HEK293 (cell line): Measurements from ENCODE around the gene PRR33.

Experiments used
- CTCF ChIA-PET: fragments of 350-600 bp; formaldehyde crosslinking; extraction: SDS; loops from one replicate; lab custom pipeline; 2021; ENCODE audit warnings: antibody characterized with exemption; lab: Yijun Ruan, JAX
- POLR2A ChIA-PET: fragments of 300-600 bp; formaldehyde crosslinking; extraction: SDS; loops from one replicate; lab custom pipeline; 2020; ENCODE audit warnings: antibody characterized with exemption, inconsistent platforms; lab: Yijun Ruan, JAX
- H3K27ac ChIP-seq: fragments of 200-500 bp; sonication (Bioruptor generic); 2 replicates; pipeline ENCODE4 v1.5.1; 2014; ENCODE audit warnings: low read depth, low read length, control low read depth, inconsistent platforms; ENCODE audit errors: extremely low read depth
- H3K36me3 ChIP-seq, 2 experiments: fragments of 200-500 bp in 1 of 2; sonication (Bioruptor generic) in 1 of 2; 1 replicate in 1 of 2; 2 replicates in 1 of 2; pipeline ENCODE4 v1.5.1; 2014 to 2017; ENCODE audit warnings: inconsistent platforms in 2 of 2, low read length in 2 of 2; ENCODE audit not compliant: control insufficient read depth in 2 of 2, insufficient read depth in 1 of 2
- H3K4me1 ChIP-seq: fragments of 200-500 bp; sonication (Bioruptor generic); 2 replicates; pipeline ENCODE4 v1.5.1; 2014; ENCODE audit warnings: mild to moderate bottlenecking, low read length, inconsistent platforms; ENCODE audit not compliant: control insufficient read depth, insufficient read depth
- H3K4me3 ChIP-seq: 2 replicates; pipeline ENCODE4 v1.5.1; 2011; ENCODE audit warnings: low read depth, mild to moderate bottlenecking, control low read depth, low read length, moderate library complexity
- H3K9me3 ChIP-seq: fragments of 200-500 bp; sonication (Bioruptor generic); 2 replicates; pipeline ENCODE4 v1.5.1; 2014; ENCODE audit warnings: low read depth, low read length, inconsistent platforms; ENCODE audit not compliant: control insufficient read depth, insufficient read depth
- KLF10 ChIP-seq: fragments of 450-650 bp; IDR thresholded peaks from 2 replicates; pipeline ENCODE4 v1.5.1; 2018; ENCODE audit warnings: missing biosample characterization, mild to moderate bottlenecking, missing genetic modification characterization
- SP3 ChIP-seq: fragments of 450-650 bp; formaldehyde crosslinking; IDR thresholded peaks from 2 replicates; pipeline ENCODE4 v1.5.1; 2016; ENCODE audit warnings: missing biosample characterization, missing genetic modification characterization
- ZBTB10 ChIP-seq: fragments of 450-650 bp; formaldehyde crosslinking; IDR thresholded peaks from 2 replicates; pipeline ENCODE4 v1.5.1; 2016; ENCODE audit warnings: missing biosample characterization, missing genetic modification characterization
- ZBTB20 ChIP-seq: fragments of 450-650 bp; formaldehyde crosslinking; IDR thresholded peaks from 2 replicates; pipeline ENCODE4 v1.5.1; 2016; ENCODE audit warnings: missing biosample characterization, missing genetic modification characterization
- ZBTB8A ChIP-seq: fragments of 450-650 bp; formaldehyde crosslinking; IDR thresholded peaks from 2 replicates; pipeline ENCODE4 v1.5.1; 2016; ENCODE audit warnings: missing biosample characterization, missing genetic modification characterization
- ZNF10 ChIP-seq: fragments of 450-650 bp; formaldehyde crosslinking; IDR thresholded peaks from 2 replicates; pipeline ENCODE4 v1.5.1; 2017; ENCODE audit warnings: missing biosample characterization, missing genetic modification characterization
- ZNF133 ChIP-seq: fragments of 450-650 bp; formaldehyde crosslinking; IDR thresholded peaks from 2 replicates; pipeline ENCODE4 v1.5.1; 2016; ENCODE audit warnings: missing biosample characterization, missing genetic modification characterization
- ZNF138 ChIP-seq: fragments of 450-650 bp; formaldehyde crosslinking; IDR thresholded peaks from 2 replicates; pipeline ENCODE4 v1.5.1; 2016; ENCODE audit warnings: missing biosample characterization, missing genetic modification characterization, borderline replicate concordance
- ZNF175 ChIP-seq: fragments of 450-650 bp; formaldehyde crosslinking; IDR thresholded peaks from 2 replicates; pipeline ENCODE4 v1.5.1; 2016; ENCODE audit warnings: missing biosample characterization, missing genetic modification characterization
- ZNF248 ChIP-seq: fragments of 450-650 bp; formaldehyde crosslinking; IDR thresholded peaks from 2 replicates; pipeline ENCODE4 v1.5.1; 2017; ENCODE audit warnings: missing biosample characterization, missing genetic modification characterization
- ZNF449 ChIP-seq: fragments of 450-650 bp; formaldehyde crosslinking; IDR thresholded peaks from 2 replicates; pipeline ENCODE4 v1.5.1; 2017; ENCODE audit warnings: missing biosample characterization, mild to moderate bottlenecking, missing genetic modification characterization, moderate library complexity
- ZNF600 ChIP-seq: fragments of 450-650 bp; formaldehyde crosslinking; IDR thresholded peaks from 2 replicates; pipeline ENCODE4 v1.5.1; 2016; ENCODE audit warnings: missing biosample characterization, missing genetic modification characterization
- ZNF629 ChIP-seq: fragments of 450-650 bp; formaldehyde crosslinking; IDR thresholded peaks from 2 replicates; pipeline ENCODE4 v1.5.1; 2017; ENCODE audit warnings: missing biosample characterization, missing genetic modification characterization
- ZNF654 ChIP-seq: fragments of 450-650 bp; formaldehyde crosslinking; IDR thresholded peaks from 2 replicates; pipeline ENCODE4 v1.5.1; 2016; ENCODE audit warnings: low read depth, missing biosample characterization, missing genetic modification characterization
- ZNF76 ChIP-seq: fragments of 450-650 bp; formaldehyde crosslinking; IDR thresholded peaks from 2 replicates; pipeline ENCODE4; 2016; ENCODE audit warnings: low read depth, missing biosample characterization, missing genetic modification characterization, borderline replicate concordance
- ZNF768 ChIP-seq: fragments of 450-650 bp; formaldehyde crosslinking; IDR thresholded peaks from 2 replicates; pipeline ENCODE4 v1.5.1; 2018; ENCODE audit warnings: missing biosample characterization, mild to moderate bottlenecking, missing genetic modification characterization
- TF ChIP-seq, protein P1 (sequence below): fragments of 450-650 bp; formaldehyde crosslinking; IDR thresholded peaks from 2 replicates; pipeline ENCODE4 v1.5.1; 2016; ENCODE audit warnings: missing biosample characterization, missing genetic modification characterization
- TF ChIP-seq, protein P2 (sequence below): fragments of 450-650 bp; formaldehyde crosslinking; conservative IDR thresholded peaks from 2 replicates; pipeline ENCODE4 v1.5.1; 2016; ENCODE audit warnings: low read depth, missing biosample characterization, missing genetic modification characterization
- TF ChIP-seq, protein P3 (sequence below): fragments of 450-650 bp; formaldehyde crosslinking; IDR thresholded peaks from 2 replicates; pipeline ENCODE4 v1.5.1; 2016; ENCODE audit warnings: missing biosample characterization, missing genetic modification characterization

Gene PRR33

DNA sequence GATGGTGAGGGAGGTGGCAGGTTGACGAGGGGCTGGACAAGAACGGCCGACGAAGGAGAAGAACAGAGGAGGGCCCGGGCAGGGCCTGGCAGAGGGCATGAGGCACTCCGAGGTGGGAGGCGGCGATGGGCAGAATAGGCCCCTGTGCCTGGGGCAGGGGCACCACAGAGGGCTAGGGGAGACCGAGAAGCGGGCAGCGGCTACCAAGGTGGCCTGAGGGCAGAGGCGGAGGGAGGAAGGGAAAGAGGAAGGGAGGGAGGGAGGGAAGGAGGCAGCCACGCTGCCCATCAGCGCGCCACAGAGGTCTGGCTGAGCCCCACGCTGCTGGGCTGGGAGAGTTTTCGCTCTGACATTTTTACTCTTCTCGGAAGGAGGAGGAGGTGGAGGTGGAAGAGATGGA is 27.5 kb downstream of the PRR33 start (continued):
- TF ChIP-seq SP3 (tag by site-specific recombination) (no peak), KLF10 (tag by site-specific recombination) (no peak), ZNF654 (tag by site-specific recombination) (no peak), ZNF10 (tag by site-specific recombination) (no peak), ZBTB20 (tag by site-specific recombination) (no peak), ZNF768 (no peak), ZNF629 (tag by site-specific recombination) (no peak), ZNF175 (tag by site-specific recombination) (no peak), ZNF138 (no peak)
- TF ChIP-seq, protein P1, sequence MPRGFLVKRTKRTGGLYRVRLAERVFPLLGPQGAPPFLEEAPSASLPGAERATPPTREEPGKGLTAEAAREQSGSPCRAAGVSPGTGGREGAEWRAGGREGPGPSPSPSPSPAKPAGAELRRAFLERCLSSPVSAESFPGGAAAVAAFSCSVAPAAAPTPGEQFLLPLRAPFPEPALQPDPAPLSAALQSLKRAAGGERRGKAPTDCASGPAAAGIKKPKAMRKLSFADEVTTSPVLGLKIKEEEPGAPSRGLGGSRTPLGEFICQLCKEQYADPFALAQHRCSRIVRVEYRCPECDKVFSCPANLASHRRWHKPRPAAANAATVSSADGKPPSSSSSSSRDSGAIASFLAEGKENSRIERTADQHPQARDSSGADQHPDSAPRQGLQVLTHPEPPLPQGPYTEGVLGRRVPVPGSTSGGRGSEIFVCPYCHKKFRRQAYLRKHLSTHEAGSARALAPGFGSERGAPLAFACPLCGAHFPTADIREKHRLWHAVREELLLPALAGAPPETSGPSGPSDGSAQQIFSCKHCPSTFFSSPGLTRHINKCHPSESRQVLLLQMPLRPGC (tag by site-specific recombination): no peak
- TF ChIP-seq, all 188 proteins: peak for 0

- H3K36me3 ChIP-seq: no peaks in the 10 kb centered on the region
- TF ChIP-seq ZNF133 (tag by site-specific recombination) (no peak), ZNF449 (tag by site-specific recombination) (peak; percentile 100), ZNF76 (tag by site-specific recombination) (peak; percentile 28; the same call in 1 of the 2 replicates), ZNF248 (tag by site-specific recombination) (no peak), ZBTB8A (tag by site-specific recombination) (peak; percentile 59; the same call in 1 of the 2 replicates), ZNF600 (tag by site-specific recombination) (0 out of 2 replicates have a peak, but pooled peaks have one; percentile 46), ZBTB10 (0 out of 2 replicates have a peak, but pooled peaks have one; percentile 14)
- TF ChIP-seq, protein P2, sequence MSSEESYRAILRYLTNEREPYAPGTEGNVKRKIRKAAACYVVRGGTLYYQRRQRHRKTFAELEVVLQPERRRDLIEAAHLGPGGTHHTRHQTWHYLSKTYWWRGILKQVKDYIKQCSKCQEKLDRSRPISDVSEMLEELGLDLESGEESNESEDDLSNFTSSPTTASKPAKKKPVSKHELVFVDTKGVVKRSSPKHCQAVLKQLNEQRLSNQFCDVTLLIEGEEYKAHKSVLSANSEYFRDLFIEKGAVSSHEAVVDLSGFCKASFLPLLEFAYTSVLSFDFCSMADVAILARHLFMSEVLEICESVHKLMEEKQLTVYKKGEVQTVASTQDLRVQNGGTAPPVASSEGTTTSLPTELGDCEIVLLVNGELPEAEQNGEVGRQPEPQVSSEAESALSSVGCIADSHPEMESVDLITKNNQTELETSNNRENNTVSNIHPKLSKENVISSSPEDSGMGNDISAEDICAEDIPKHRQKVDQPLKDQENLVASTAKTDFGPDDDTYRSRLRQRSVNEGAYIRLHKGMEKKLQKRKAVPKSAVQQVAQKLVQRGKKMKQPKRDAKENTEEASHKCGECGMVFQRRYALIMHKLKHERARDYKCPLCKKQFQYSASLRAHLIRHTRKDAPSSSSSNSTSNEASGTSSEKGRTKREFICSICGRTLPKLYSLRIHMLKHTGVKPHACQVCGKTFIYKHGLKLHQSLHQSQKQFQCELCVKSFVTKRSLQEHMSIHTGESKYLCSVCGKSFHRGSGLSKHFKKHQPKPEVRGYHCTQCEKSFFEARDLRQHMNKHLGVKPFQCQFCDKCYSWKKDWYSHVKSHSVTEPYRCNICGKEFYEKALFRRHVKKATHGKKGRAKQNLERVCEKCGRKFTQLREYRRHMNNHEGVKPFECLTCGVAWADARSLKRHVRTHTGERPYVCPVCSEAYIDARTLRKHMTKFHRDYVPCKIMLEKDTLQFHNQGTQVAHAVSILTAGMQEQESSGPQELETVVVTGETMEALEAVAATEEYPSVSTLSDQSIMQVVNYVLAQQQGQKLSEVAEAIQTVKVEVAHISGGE (tag by site-specific recombination): peak; percentile 42; the same call in 1 of the 2 replicates
- TF ChIP-seq, protein P3, sequence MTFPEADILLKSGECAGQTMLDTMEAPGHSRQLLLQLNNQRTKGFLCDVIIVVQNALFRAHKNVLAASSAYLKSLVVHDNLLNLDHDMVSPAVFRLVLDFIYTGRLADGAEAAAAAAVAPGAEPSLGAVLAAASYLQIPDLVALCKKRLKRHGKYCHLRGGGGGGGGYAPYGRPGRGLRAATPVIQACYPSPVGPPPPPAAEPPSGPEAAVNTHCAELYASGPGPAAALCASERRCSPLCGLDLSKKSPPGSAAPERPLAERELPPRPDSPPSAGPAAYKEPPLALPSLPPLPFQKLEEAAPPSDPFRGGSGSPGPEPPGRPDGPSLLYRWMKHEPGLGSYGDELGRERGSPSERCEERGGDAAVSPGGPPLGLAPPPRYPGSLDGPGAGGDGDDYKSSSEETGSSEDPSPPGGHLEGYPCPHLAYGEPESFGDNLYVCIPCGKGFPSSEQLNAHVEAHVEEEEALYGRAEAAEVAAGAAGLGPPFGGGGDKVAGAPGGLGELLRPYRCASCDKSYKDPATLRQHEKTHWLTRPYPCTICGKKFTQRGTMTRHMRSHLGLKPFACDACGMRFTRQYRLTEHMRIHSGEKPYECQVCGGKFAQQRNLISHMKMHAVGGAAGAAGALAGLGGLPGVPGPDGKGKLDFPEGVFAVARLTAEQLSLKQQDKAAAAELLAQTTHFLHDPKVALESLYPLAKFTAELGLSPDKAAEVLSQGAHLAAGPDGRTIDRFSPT (tag by site-specific recombination): peak; percentile 100
- H3K9me3 ChIP-seq: no peaks in the 10 kb centered on the region
- H3K27ac ChIP-seq: no peak overlapping the region
- ChIA-PET POLR2A (no interaction called here), CTCF (interaction anchor here (0.6 to 1.4 kb wide), 3 partner anchors 90 to 1094 kb away, joined by 3 to 5 read pairs (median 5); no protein-coding TSS in a partner anchor)
- no peak overlapping the region for H3K4me3 ChIP-seq
- no peaks in the 10 kb centered on the region for H3K4me1 ChIP-seq
Measured at GRCh38 chr11:1863352-1864216, 28.1 kb downstream of the PRR33 start.
